IMR-90 (cell line): ENCODE results near the gene KRTAP3-1. TPM values are rescaled to one million over a fixed set of nuclear protein-coding genes. Genes with fewer than 3 reads are reported as not detected.

Source experiments
- ATAC-seq: fragments of 200-7000 bp; cut with Tn5 transposase; 2 replicates; pipeline ENCODE4 v1.9.1; 2020; ENCODE audit warnings: low read depth, mild to moderate bottlenecking, moderate library complexity
- BruUV-seq: library from RNA; stranded (reverse); fragments of 400-500 nt; replicated peaks from 2 replicates; lab custom pipeline; 2021; lab: Mats Ljungman, UMichigan
- CTCF ChIA-PET: fragments of 300-600 bp; formaldehyde crosslinking; extraction: SDS; loops from one replicate; lab custom pipeline; 2021; ENCODE audit warnings: antibody characterized with exemption; lab: Yijun Ruan, JAX
- POLR2A ChIA-PET: fragments of 300-600 bp; sonication (Branson Sonifier 250); formaldehyde crosslinking; loops from one replicate; lab custom pipeline; 2022; ENCODE audit warnings: antibody characterized with exemption; ENCODE audit not compliant: unreplicated experiment; lab: Charles Lee
- DNase-seq: peaks from one replicate; pipeline ENCODE4 v3.0.0; 2013
- H2AFZ ChIP-seq: replicated peaks from 2 replicates; pipeline ENCODE3; 2013; ENCODE audit warnings: low read length, mild to moderate bottlenecking; ENCODE audit not compliant: poor library complexity
- H2AK5ac ChIP-seq: 2 replicates; pipeline ENCODE4 v1.6.1; 2013; ENCODE audit warnings: low read depth, low read length, inconsistent platforms
- H2AK9ac ChIP-seq: replicated peaks from 2 replicates; pipeline ENCODE3; 2013; ENCODE audit warnings: mild to moderate bottlenecking, low read depth, low read length, moderate library complexity; ENCODE audit not compliant: poor library complexity
- H2BK120ac ChIP-seq: 2 replicates; pipeline ENCODE4 v1.6.1; 2013; ENCODE audit warnings: low read depth, low read length, inconsistent platforms
- H2BK15ac ChIP-seq: 3 replicates; pipeline ENCODE4 v1.6.1; 2013; ENCODE audit warnings: low read depth, low read length, inconsistent platforms
- H2BK20ac ChIP-seq: 2 replicates; pipeline ENCODE4 v1.6.1; 2013; ENCODE audit warnings: low read depth, mild to moderate bottlenecking, inconsistent platforms, low read length, moderate library complexity
- H2BK5ac ChIP-seq: 2 replicates; pipeline ENCODE4 v1.6.1; 2013; ENCODE audit warnings: mild to moderate bottlenecking, low read depth, low read length, inconsistent platforms; ENCODE audit not compliant: poor library complexity, severe bottlenecking
- H3K14ac ChIP-seq: replicated peaks from 2 replicates; pipeline ENCODE4 v1.6.1; 2013; ENCODE audit warnings: low read depth, low read length, inconsistent platforms
- H3K18ac ChIP-seq: 2 replicates; pipeline ENCODE4 v1.6.1; 2013; ENCODE audit warnings: low read depth, low read length, control low read depth
- H3K23ac ChIP-seq: 2 replicates; pipeline ENCODE4 v1.6.1; 2013; ENCODE audit warnings: low read depth, low read length, inconsistent platforms
- H3K27ac ChIP-seq: 2 replicates; pipeline ENCODE4 v1.5.1; 2013; ENCODE audit warnings: mild to moderate bottlenecking, control low read depth, low read length; ENCODE audit not compliant: insufficient read depth
- H3K27me3 ChIP-seq: 2 replicates; pipeline ENCODE4 v1.6.1; 2013; ENCODE audit warnings: low read length; ENCODE audit not compliant: control insufficient read depth, insufficient read depth
- H3K36me3 ChIP-seq: 2 replicates; pipeline ENCODE4 v1.6.1; 2013; ENCODE audit warnings: low read length, mixed read lengths; ENCODE audit not compliant: control insufficient read depth, insufficient read depth
- H3K4ac ChIP-seq: 2 replicates; pipeline ENCODE4 v1.6.1; 2013; ENCODE audit warnings: low read depth, low read length, inconsistent platforms
- H3K4me1 ChIP-seq: 2 replicates; pipeline ENCODE4 v1.6.1; 2013; ENCODE audit warnings: low read length, mixed read lengths; ENCODE audit not compliant: control insufficient read depth, insufficient read depth
- H3K4me2 ChIP-seq: 2 replicates; pipeline ENCODE4 v1.6.1; 2013; ENCODE audit warnings: low read depth, mild to moderate bottlenecking, control low read depth, low read length, moderate library complexity
- H3K4me3 ChIP-seq: 2 replicates; pipeline ENCODE4 v1.5.1; 2013; ENCODE audit warnings: low read depth, mild to moderate bottlenecking, control low read depth, low read length, moderate library complexity; ENCODE audit not compliant: insufficient read depth
- H3K56ac ChIP-seq: 2 replicates; pipeline ENCODE4 v1.6.1; 2013; ENCODE audit warnings: low read length, inconsistent platforms; ENCODE audit not compliant: insufficient read depth; ENCODE audit errors: extremely low read depth
- H3K79me1 ChIP-seq, 2 experiments: 2 replicates each; pipeline ENCODE4 v1.6.1; 2013; ENCODE audit warnings: low read length in 2 of 2, inconsistent platforms in 1 of 2, low read depth in 1 of 2
- H3K9ac ChIP-seq: 2 replicates; pipeline ENCODE4 v1.6.1; 2013; ENCODE audit warnings: low read depth, low read length, control low read depth
- H3K9me1 ChIP-seq: 2 replicates; pipeline ENCODE4 v1.6.1; 2013; ENCODE audit warnings: low read length, inconsistent platforms; ENCODE audit not compliant: insufficient read depth
- H3K9me3 ChIP-seq: 2 replicates; pipeline ENCODE4 v1.6.1; 2013; ENCODE audit warnings: low read length; ENCODE audit not compliant: control insufficient read depth, insufficient read depth
- H4K20me1 ChIP-seq: 2 replicates; pipeline ENCODE4 v1.6.1; 2013; ENCODE audit warnings: low read length, inconsistent platforms; ENCODE audit not compliant: insufficient read depth
- H4K5ac ChIP-seq: 2 replicates; pipeline ENCODE4 v1.6.1; 2013; ENCODE audit warnings: mild to moderate bottlenecking, low read depth, low read length, control low read depth
- H4K8ac ChIP-seq, 2 experiments: 2 replicates each; pipeline ENCODE4 v1.6.1; 2013; ENCODE audit warnings: low read depth in 2 of 2, low read length in 2 of 2, control low read depth in 1 of 2, inconsistent platforms in 1 of 2
- H4K91ac ChIP-seq: 2 replicates; pipeline ENCODE4 v1.6.1; 2013; ENCODE audit warnings: low read depth, low read length, inconsistent platforms; ENCODE audit not compliant: insufficient read depth
- MAZ ChIP-seq: IDR thresholded peaks from 2 replicates; pipeline ENCODE4 v1.6.1; 2012; ENCODE audit warnings: low read depth, mild to moderate bottlenecking, low read length, improper control_type of control experiment, moderate library complexity, borderline replicate concordance
- MXI1 ChIP-seq: IDR thresholded peaks from 2 replicates; pipeline ENCODE4 v1.6.1; 2012; ENCODE audit warnings: low read depth, mild to moderate bottlenecking, low read length, moderate library complexity, borderline replicate concordance
- RAD21 ChIP-seq: IDR thresholded peaks from 2 replicates; pipeline ENCODE4 v1.6.1; 2012; ENCODE audit warnings: low read length, improper control_type of control experiment
- RFX5 ChIP-seq: IDR thresholded peaks from 2 replicates; pipeline ENCODE4 v1.8.0; 2012; ENCODE audit warnings: low read depth, mild to moderate bottlenecking, low read length, moderate library complexity
- WGBS, 2 experiments: methylation state at CpG; one replicate each; pipeline versions ENCODE4 v1.1.5 to v1.1.7; 2013; ENCODE audit warnings: missing lambda C conversion rate in 2 of 2; ENCODE audit not compliant: insufficient read length in 1 of 2; ENCODE audit errors: extremely low coverage in 2 of 2; 5-methylcytosine and 5-hydroxymethylcytosine counted together
- dilution Hi-C: fragments of 300-500 bp; cut with HindIII; formaldehyde crosslinking; loops from one replicate; pipeline ENCODE4 v1.14.3; 2018; ENCODE audit warnings: low sequenced_read_pairs; ENCODE audit not compliant: unreplicated experiment
- in situ Hi-C: fragments of 300-500 bp; cut with MboI; formaldehyde crosslinking; loops from 3 replicates; pipeline ENCODE4 v1.14.3; 2019; ENCODE audit warnings: low sequenced_read_pairs, inconsistent platforms, mixed read lengths
- intact Hi-C: fragments of 100-400 bp; cut with micrococcal nuclease; formaldehyde crosslinking; loops from 2 replicates; pipeline ENCODE4 v1.10.0; 2022
- polyA plus RNA-seq, 3 experiments: library from polyadenylated mRNA; depleted of rRNA; stranded (reverse); fragments of >200 nt; gene quantifications; 2 replicates each; pipeline ENCODE4 v1.2.3, GENCODE V29; 2012; ENCODE audit warnings: low replicate concordance in 1 of 3
- total RNA-seq: library from RNA; depleted of rRNA; stranded (reverse); fragments of >200 nt; gene quantifications from 2 replicates; pipeline ENCODE4 v1.2.3, GENCODE V29; 2012
- TF ChIP-seq, protein P1 (sequence below): fragments of 150-350 bp; IDR thresholded peaks from 2 replicates; pipeline ENCODE4 v1.6.1; 2016; ENCODE audit warnings: low read depth, mild to moderate bottlenecking, low read length, moderate library complexity, borderline replicate concordance

The KRTAP3-1 gene
- total and polyA plus RNA-seq, 2 of the 4 experiments (the other 2 are of a cell fraction) = not detected

DNA sequence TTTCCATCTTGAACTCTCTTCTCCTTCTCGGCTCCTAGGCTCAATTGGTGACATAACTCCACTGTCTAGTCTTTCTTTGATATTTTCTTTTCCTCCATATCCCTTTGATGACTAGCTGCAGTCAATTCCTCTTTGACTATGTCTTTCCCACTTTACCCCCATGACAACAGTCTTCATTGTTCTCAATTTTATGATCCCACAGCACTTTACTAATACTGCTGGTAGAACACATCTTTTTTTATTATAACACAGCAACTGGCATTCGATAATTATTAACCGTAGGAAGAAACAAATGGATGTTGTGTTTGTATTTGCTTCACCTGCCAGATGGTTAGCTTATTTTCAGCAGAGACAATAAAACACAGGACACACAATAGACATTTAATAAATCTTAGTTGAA lies 16.3 kb downstream of the KRTAP3-1 start:
- no peak overlapping the region for H3K14ac ChIP-seq
- no peak overlapping the region for H2AK9ac ChIP-seq
- H3K9me1 ChIP-seq = no peaks in the 10 kb centered on the region
- H3K4me3 ChIP-seq = no peak overlapping the region
- H2AFZ ChIP-seq = no peak overlapping the region
- no peaks in the 10 kb centered on the region for H3K79me1 ChIP-seq
- H3K56ac ChIP-seq = no peak overlapping the region
- 83% methylated on average over 1 of the region's 3 CpGs; no CpG with 5 or more reads in 1 of the 2 experiments for WGBS, 2 experiments
- no peak overlapping the region for H4K8ac ChIP-seq
- no peak for ATAC-seq
- no peak for DNase-seq
- H4K5ac ChIP-seq = no peak overlapping the region
- no peak overlapping the region for H3K4me2 ChIP-seq
- H3K27ac ChIP-seq = no peak overlapping the region
- ChIA-PET POLR2A (no interaction called here), CTCF (no interaction called here)
- no peaks in the 10 kb centered on the region for H4K20me1 ChIP-seq
- no peak overlapping the region for H2BK120ac ChIP-seq
- no peak overlapping the region for H2BK5ac ChIP-seq
- H3K18ac ChIP-seq = no peak overlapping the region
- no peaks in the 10 kb centered on the region for H3K4me1 ChIP-seq
- no peaks in the 10 kb centered on the region for H3K27me3 ChIP-seq
- no peak overlapping the region for H4K91ac ChIP-seq
- no peak overlapping the region for H2AK5ac ChIP-seq
- BruUV-seq = no TSS peak
- no peaks in the 10 kb centered on the region for H3K9me3 ChIP-seq
- H3K36me3 ChIP-seq = no peaks in the 10 kb centered on the region
- H2BK20ac ChIP-seq = no peak overlapping the region
- no peak for TF ChIP-seq MXI1
- TF ChIP-seq MAZ = no peak
- TF ChIP-seq RFX5 = no peak
- TF ChIP-seq, protein P1, sequence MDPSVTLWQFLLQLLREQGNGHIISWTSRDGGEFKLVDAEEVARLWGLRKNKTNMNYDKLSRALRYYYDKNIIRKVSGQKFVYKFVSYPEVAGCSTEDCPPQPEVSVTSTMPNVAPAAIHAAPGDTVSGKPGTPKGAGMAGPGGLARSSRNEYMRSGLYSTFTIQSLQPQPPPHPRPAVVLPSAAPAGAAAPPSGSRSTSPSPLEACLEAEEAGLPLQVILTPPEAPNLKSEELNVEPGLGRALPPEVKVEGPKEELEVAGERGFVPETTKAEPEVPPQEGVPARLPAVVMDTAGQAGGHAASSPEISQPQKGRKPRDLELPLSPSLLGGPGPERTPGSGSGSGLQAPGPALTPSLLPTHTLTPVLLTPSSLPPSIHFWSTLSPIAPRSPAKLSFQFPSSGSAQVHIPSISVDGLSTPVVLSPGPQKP = no peak
- TF ChIP-seq RAD21 = no peak
- H3K4ac ChIP-seq = no peak overlapping the region
- H3K23ac ChIP-seq = no peak overlapping the region
- in situ Hi-C loops (no loop called here), intact Hi-C loops (no loop called here), dilution Hi-C loops (no loop called here)
- H2BK15ac ChIP-seq = no peak overlapping the region
- H3K9ac ChIP-seq = no peak overlapping the region
